WTC11 (cell line): ENCODE measurements around the gene SCARB2. TPM values are rescaled to one million over a fixed set of nuclear protein-coding genes. Genes with fewer than 3 reads are reported as not detected.

Source experiments
- ATAC-seq: fragments of 200-7000 bp; cut with Tn5 transposase; 2 replicates; pipeline ENCODE4 v1.10.0; 2021; ENCODE audit warnings: mild to moderate bottlenecking, moderate library complexity
- CTCF ChIA-PET: fragments of 300-600 bp; sonication (Branson Sonifier 250); formaldehyde crosslinking; loops from one replicate; lab custom pipeline; 2021; ENCODE audit warnings: antibody characterized with exemption; lab: Charles Lee
- POLR2A ChIA-PET: fragments of 350-600 bp; sonication (Branson Sonifier 250); formaldehyde crosslinking; loops from one replicate; lab custom pipeline; 2021; ENCODE audit warnings: antibody characterized with exemption; lab: Charles Lee
- DNase-seq: peaks from one replicate; pipeline ENCODE4 v3.0.0; 2021; ENCODE audit warnings: low spot score
- H3K27ac Mint-ChIP-seq: 2 replicates; pipeline ENCODE4 v1.8.0; 2021; ENCODE audit warnings: mixed read lengths
- H3K27me3 Mint-ChIP-seq: 2 replicates; pipeline ENCODE4 v1.8.0; 2021; ENCODE audit warnings: low read depth, mild to moderate bottlenecking, moderate library complexity, mixed read lengths
- H3K36me3 Mint-ChIP-seq: 2 replicates; pipeline ENCODE4 v1.8.0; 2021; ENCODE audit warnings: mixed read lengths
- H3K4me1 Mint-ChIP-seq: 2 replicates; pipeline ENCODE4 v1.8.0; 2022; ENCODE audit warnings: mixed read lengths
- H3K4me3 Mint-ChIP-seq: 2 replicates; pipeline ENCODE4 v1.8.0; 2021; ENCODE audit warnings: mild to moderate bottlenecking, moderate library complexity, mixed read lengths
- H3K9me3 Mint-ChIP-seq: 2 replicates; pipeline ENCODE4 v1.8.0; 2021; ENCODE audit warnings: mixed read lengths
- GABPB1 ChIP-seq: sonication (generic); formaldehyde crosslinking; IDR thresholded peaks from 2 replicates; pipeline ENCODE4 v1.8.1; 2023; ENCODE audit warnings: mild to moderate bottlenecking, missing genetic modification reagents
- GRHL2 ChIP-seq: fragments of 250-450 bp; sonication (Bioruptor Pico); IDR thresholded peaks from 2 replicates; pipeline ENCODE4 v1.8.0; 2022; ENCODE audit warnings: mild to moderate bottlenecking, moderate library complexity; ENCODE audit not compliant: insufficient replicate concordance, severe bottlenecking
- IRF2 ChIP-seq: sonication (generic); formaldehyde crosslinking; IDR thresholded peaks from 2 replicates; pipeline ENCODE4 v1.8.0; 2022; ENCODE audit warnings: low read depth, missing genetic modification reagents, borderline replicate concordance
- JAZF1 ChIP-seq: fragments of 250-450 bp; sonication (Bioruptor Pico); IDR thresholded peaks from 2 replicates; pipeline ENCODE4 v1.9.0; 2021; ENCODE audit warnings: moderate library complexity, mild to moderate bottlenecking, inconsistent platforms
- OVOL2 ChIP-seq: fragments of 250-450 bp; sonication (Bioruptor Pico); IDR thresholded peaks from 2 replicates; pipeline ENCODE4 v1.9.0; 2021; ENCODE audit warnings: mild to moderate bottlenecking, borderline replicate concordance
- PRRX2 ChIP-seq: fragments of 250-450 bp; sonication (Bioruptor Pico); IDR thresholded peaks from 2 replicates; pipeline ENCODE4 v1.8.0; 2021; ENCODE audit warnings: mild to moderate bottlenecking
- RORB ChIP-seq: fragments of 250-450 bp; sonication (Bioruptor Pico); IDR thresholded peaks from 2 replicates; pipeline ENCODE4 v1.9.0; 2021; ENCODE audit warnings: mild to moderate bottlenecking
- SMAD3 ChIP-seq: sonication (generic); formaldehyde crosslinking; IDR thresholded peaks from 2 replicates; pipeline ENCODE4 v1.8.0; 2022; ENCODE audit warnings: missing genetic modification reagents, mild to moderate bottlenecking, borderline replicate concordance
- TEAD1 ChIP-seq: sonication (generic); formaldehyde crosslinking; IDR thresholded peaks from 2 replicates; pipeline ENCODE4 v1.8.0; 2022; ENCODE audit warnings: mild to moderate bottlenecking, missing genetic modification reagents
- TP53 ChIP-seq: sonication (generic); formaldehyde crosslinking; IDR thresholded peaks from 2 replicates; pipeline ENCODE4 v1.8.1; 2023; ENCODE audit warnings: mild to moderate bottlenecking, missing genetic modification reagents
- ZBTB21 ChIP-seq: sonication (generic); formaldehyde crosslinking; IDR thresholded peaks from 2 replicates; pipeline ENCODE4 v1.8.1; 2023; ENCODE audit warnings: mild to moderate bottlenecking, missing genetic modification reagents, borderline replicate concordance
- ZNF121 ChIP-seq: sonication (generic); formaldehyde crosslinking; IDR thresholded peaks from 2 replicates; pipeline ENCODE4 v1.8.0; 2023; ENCODE audit warnings: missing genetic modification reagents
- ZNF423 ChIP-seq: fragments of 250-450 bp; sonication (Bioruptor Pico); IDR thresholded peaks from 2 replicates; pipeline ENCODE4 v2.1.2; 2022; ENCODE audit warnings: mild to moderate bottlenecking, moderate library complexity
- total RNA-seq: library from RNA; stranded (reverse); gene quantifications from 3 replicates; pipeline ENCODE4 v1.2.3, GENCODE V29; 2021
- TF ChIP-seq, protein P1 (sequence below): sonication (generic); formaldehyde crosslinking; IDR thresholded peaks from 2 replicates; pipeline ENCODE4 v1.8.0; 2022; ENCODE audit warnings: mild to moderate bottlenecking, missing genetic modification reagents
- TF ChIP-seq, protein P2 (sequence below): sonication (generic); formaldehyde crosslinking; IDR thresholded peaks from 2 replicates; pipeline ENCODE4 v1.8.1; 2023; ENCODE audit warnings: mild to moderate bottlenecking, missing genetic modification reagents
- TF ChIP-seq, protein P3 (sequence below): fragments of 250-450 bp; sonication (Bioruptor Pico); IDR thresholded peaks from 2 replicates; pipeline ENCODE4 v1.9.0; 2021; ENCODE audit warnings: mild to moderate bottlenecking
- TF ChIP-seq, protein P4 (sequence below): sonication (generic); formaldehyde crosslinking; IDR thresholded peaks from 2 replicates; pipeline ENCODE4 v1.8.1; 2023; ENCODE audit warnings: mild to moderate bottlenecking, missing genetic modification reagents
- TF ChIP-seq, protein P5 (sequence below): sonication (generic); formaldehyde crosslinking; IDR thresholded peaks from 2 replicates; pipeline ENCODE4 v1.8.0; 2023; ENCODE audit warnings: missing genetic modification reagents, mild to moderate bottlenecking, borderline replicate concordance
- TF ChIP-seq, protein P6 (sequence below): sonication (generic); formaldehyde crosslinking; IDR thresholded peaks from 2 replicates; pipeline ENCODE4 v1.8.0; 2022; ENCODE audit warnings: mild to moderate bottlenecking, missing genetic modification reagents
- TF ChIP-seq, protein P7 (sequence below): sonication (generic); formaldehyde crosslinking; conservative IDR thresholded peaks from 2 replicates; pipeline ENCODE4 v1.8.1; 2023; ENCODE audit warnings: mild to moderate bottlenecking, low read depth, missing genetic modification reagents, moderate library complexity
- TF ChIP-seq, protein P8 (sequence below): sonication (generic); formaldehyde crosslinking; IDR thresholded peaks from 2 replicates; pipeline ENCODE4 v1.8.1; 2023; ENCODE audit warnings: mild to moderate bottlenecking, missing genetic modification reagents, moderate library complexity

SCARB2 gene
- total RNA-seq, 1 experiment from 2014 or later = 38.0 TPM

DNA sequence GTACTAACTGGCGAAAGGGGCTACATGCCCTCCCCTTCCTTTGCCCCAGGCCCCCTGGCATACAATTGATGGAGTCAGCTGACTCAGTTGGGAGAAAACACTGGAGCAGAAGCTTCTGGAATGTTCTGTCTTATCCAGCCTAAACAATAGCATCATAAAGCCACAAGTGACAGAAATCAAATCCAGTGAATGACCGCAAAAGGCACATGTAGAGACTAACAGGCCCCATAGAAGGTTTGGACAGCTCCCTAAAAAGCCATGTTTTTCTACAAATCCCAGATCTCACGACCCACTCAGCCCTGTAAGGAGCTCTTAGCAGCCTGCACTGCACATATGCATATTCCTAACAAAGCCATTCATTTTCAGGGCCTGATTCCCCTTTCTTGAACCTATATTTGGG is 25.1 kb downstream of the SCARB2 start (continued):
- TF ChIP-seq, protein P1, sequence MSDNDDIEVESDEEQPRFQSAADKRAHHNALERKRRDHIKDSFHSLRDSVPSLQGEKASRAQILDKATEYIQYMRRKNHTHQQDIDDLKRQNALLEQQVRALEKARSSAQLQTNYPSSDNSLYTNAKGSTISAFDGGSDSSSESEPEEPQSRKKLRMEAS = no peak
- TF ChIP-seq JAZF1 (CRISPR knock-in tag) (no peak), GABPB1 (CRISPR knock-in tag) (no peak), ZBTB21 (CRISPR knock-in tag) (no peak), RORB (no peak), TEAD1 (no peak)

DNA sequence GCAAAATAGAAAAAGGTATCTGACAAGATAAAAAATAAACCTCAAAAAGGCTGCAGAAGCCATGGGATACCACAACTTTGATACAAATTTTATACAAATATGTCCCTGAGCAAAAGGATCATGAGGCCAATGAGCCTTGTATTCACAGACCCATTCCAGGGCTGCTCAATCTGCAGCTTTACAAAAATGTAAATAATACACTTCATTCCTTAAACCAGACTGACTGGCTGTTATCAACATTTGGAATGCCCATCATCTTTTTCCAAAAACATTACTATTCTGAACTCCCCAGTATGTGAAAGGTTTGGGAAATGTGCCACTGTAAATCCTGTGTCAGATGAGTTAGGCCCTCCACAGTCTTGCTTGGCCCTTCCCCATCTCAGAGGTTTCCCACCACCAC is 25.5 kb downstream of the SCARB2 start:
- ChIA-PET CTCF (interaction anchor here (3.4 kb wide), 1 partner anchor 8 kb away, joined by 18 read pairs; no protein-coding TSS in a partner anchor), POLR2A (no interaction called here)
- Mint-ChIP-seq H3K9me3 (peaks cover 22% of the 10 kb centered on the region), H3K27me3 (peaks cover 3% of the 10 kb centered on the region; the same call in 1 of the 2 replicates), H3K4me1 (no peaks in the 10 kb centered on the region), H3K27ac (no peak overlapping the region), H3K36me3 (peaks cover 26% of the 10 kb centered on the region), H3K4me3 (no peak overlapping the region)
- DNase-seq (no peak), ATAC-seq (no peak)
- TF ChIP-seq, protein P2, sequence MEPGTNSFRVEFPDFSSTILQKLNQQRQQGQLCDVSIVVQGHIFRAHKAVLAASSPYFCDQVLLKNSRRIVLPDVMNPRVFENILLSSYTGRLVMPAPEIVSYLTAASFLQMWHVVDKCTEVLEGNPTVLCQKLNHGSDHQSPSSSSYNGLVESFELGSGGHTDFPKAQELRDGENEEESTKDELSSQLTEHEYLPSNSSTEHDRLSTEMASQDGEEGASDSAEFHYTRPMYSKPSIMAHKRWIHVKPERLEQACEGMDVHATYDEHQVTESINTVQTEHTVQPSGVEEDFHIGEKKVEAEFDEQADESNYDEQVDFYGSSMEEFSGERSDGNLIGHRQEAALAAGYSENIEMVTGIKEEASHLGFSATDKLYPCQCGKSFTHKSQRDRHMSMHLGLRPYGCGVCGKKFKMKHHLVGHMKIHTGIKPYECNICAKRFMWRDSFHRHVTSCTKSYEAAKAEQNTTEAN (CRISPR knock-in tag) = no peak
- TF ChIP-seq, protein P3, sequence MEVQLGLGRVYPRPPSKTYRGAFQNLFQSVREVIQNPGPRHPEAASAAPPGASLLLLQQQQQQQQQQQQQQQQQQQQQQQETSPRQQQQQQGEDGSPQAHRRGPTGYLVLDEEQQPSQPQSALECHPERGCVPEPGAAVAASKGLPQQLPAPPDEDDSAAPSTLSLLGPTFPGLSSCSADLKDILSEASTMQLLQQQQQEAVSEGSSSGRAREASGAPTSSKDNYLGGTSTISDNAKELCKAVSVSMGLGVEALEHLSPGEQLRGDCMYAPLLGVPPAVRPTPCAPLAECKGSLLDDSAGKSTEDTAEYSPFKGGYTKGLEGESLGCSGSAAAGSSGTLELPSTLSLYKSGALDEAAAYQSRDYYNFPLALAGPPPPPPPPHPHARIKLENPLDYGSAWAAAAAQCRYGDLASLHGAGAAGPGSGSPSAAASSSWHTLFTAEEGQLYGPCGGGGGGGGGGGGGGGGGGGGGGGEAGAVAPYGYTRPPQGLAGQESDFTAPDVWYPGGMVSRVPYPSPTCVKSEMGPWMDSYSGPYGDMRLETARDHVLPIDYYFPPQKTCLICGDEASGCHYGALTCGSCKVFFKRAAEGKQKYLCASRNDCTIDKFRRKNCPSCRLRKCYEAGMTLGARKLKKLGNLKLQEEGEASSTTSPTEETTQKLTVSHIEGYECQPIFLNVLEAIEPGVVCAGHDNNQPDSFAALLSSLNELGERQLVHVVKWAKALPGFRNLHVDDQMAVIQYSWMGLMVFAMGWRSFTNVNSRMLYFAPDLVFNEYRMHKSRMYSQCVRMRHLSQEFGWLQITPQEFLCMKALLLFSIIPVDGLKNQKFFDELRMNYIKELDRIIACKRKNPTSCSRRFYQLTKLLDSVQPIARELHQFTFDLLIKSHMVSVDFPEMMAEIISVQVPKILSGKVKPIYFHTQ (CRISPR knock-in tag) = no peak
- TF ChIP-seq ZNF121 (CRISPR knock-in tag) = no peak
- no peak for TF ChIP-seq RORB
- TF ChIP-seq ZNF423 = no peak
- no peak for TF ChIP-seq TP53 (CRISPR knock-in tag)
- no peak for TF ChIP-seq ZBTB21 (CRISPR knock-in tag)
- TF ChIP-seq SMAD3 (CRISPR knock-in tag) = no peak
- TF ChIP-seq, protein P4, sequence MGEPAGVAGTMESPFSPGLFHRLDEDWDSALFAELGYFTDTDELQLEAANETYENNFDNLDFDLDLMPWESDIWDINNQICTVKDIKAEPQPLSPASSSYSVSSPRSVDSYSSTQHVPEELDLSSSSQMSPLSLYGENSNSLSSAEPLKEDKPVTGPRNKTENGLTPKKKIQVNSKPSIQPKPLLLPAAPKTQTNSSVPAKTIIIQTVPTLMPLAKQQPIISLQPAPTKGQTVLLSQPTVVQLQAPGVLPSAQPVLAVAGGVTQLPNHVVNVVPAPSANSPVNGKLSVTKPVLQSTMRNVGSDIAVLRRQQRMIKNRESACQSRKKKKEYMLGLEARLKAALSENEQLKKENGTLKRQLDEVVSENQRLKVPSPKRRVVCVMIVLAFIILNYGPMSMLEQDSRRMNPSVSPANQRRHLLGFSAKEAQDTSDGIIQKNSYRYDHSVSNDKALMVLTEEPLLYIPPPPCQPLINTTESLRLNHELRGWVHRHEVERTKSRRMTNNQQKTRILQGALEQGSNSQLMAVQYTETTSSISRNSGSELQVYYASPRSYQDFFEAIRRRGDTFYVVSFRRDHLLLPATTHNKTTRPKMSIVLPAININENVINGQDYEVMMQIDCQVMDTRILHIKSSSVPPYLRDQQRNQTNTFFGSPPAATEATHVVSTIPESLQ (CRISPR knock-in tag) = no peak
- TF ChIP-seq, protein P5, sequence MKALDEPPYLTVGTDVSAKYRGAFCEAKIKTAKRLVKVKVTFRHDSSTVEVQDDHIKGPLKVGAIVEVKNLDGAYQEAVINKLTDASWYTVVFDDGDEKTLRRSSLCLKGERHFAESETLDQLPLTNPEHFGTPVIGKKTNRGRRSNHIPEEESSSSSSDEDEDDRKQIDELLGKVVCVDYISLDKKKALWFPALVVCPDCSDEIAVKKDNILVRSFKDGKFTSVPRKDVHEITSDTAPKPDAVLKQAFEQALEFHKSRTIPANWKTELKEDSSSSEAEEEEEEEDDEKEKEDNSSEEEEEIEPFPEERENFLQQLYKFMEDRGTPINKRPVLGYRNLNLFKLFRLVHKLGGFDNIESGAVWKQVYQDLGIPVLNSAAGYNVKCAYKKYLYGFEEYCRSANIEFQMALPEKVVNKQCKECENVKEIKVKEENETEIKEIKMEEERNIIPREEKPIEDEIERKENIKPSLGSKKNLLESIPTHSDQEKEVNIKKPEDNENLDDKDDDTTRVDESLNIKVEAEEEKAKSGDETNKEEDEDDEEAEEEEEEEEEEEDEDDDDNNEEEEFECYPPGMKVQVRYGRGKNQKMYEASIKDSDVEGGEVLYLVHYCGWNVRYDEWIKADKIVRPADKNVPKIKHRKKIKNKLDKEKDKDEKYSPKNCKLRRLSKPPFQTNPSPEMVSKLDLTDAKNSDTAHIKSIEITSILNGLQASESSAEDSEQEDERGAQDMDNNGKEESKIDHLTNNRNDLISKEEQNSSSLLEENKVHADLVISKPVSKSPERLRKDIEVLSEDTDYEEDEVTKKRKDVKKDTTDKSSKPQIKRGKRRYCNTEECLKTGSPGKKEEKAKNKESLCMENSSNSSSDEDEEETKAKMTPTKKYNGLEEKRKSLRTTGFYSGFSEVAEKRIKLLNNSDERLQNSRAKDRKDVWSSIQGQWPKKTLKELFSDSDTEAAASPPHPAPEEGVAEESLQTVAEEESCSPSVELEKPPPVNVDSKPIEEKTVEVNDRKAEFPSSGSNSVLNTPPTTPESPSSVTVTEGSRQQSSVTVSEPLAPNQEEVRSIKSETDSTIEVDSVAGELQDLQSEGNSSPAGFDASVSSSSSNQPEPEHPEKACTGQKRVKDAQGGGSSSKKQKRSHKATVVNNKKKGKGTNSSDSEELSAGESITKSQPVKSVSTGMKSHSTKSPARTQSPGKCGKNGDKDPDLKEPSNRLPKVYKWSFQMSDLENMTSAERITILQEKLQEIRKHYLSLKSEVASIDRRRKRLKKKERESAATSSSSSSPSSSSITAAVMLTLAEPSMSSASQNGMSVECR (CRISPR knock-in tag) = no peak
- TF ChIP-seq IRF2 = no peak
- TF ChIP-seq, protein P6, sequence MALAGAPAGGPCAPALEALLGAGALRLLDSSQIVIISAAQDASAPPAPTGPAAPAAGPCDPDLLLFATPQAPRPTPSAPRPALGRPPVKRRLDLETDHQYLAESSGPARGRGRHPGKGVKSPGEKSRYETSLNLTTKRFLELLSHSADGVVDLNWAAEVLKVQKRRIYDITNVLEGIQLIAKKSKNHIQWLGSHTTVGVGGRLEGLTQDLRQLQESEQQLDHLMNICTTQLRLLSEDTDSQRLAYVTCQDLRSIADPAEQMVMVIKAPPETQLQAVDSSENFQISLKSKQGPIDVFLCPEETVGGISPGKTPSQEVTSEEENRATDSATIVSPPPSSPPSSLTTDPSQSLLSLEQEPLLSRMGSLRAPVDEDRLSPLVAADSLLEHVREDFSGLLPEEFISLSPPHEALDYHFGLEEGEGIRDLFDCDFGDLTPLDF (CRISPR knock-in tag) = no peak
- TF ChIP-seq, protein P7, sequence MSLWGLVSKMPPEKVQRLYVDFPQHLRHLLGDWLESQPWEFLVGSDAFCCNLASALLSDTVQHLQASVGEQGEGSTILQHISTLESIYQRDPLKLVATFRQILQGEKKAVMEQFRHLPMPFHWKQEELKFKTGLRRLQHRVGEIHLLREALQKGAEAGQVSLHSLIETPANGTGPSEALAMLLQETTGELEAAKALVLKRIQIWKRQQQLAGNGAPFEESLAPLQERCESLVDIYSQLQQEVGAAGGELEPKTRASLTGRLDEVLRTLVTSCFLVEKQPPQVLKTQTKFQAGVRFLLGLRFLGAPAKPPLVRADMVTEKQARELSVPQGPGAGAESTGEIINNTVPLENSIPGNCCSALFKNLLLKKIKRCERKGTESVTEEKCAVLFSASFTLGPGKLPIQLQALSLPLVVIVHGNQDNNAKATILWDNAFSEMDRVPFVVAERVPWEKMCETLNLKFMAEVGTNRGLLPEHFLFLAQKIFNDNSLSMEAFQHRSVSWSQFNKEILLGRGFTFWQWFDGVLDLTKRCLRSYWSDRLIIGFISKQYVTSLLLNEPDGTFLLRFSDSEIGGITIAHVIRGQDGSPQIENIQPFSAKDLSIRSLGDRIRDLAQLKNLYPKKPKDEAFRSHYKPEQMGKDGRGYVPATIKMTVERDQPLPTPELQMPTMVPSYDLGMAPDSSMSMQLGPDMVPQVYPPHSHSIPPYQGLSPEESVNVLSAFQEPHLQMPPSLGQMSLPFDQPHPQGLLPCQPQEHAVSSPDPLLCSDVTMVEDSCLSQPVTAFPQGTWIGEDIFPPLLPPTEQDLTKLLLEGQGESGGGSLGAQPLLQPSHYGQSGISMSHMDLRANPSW (CRISPR knock-in tag) = no peak
- no peak for TF ChIP-seq OVOL2 (CRISPR knock-in tag)
- TF ChIP-seq PRRX2 (CRISPR knock-in tag) = no peak
- TF ChIP-seq, protein P8, sequence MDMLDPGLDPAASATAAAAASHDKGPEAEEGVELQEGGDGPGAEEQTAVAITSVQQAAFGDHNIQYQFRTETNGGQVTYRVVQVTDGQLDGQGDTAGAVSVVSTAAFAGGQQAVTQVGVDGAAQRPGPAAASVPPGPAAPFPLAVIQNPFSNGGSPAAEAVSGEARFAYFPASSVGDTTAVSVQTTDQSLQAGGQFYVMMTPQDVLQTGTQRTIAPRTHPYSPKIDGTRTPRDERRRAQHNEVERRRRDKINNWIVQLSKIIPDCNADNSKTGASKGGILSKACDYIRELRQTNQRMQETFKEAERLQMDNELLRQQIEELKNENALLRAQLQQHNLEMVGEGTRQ (CRISPR knock-in tag) = no peak
- TF ChIP-seq GRHL2 = no peak
